Fibroblast of skin of left biceps (primary cell): ENCODE results near the gene MYH13.

ENCODE experiments used
- DNase-seq, 2 experiments: peaks; one replicate each; pipeline ENCODE4 v3.0.0-alpha.2; 2013; ENCODE audit warnings: low read depth in 2 of 2

MYH13 gene

DNA sequence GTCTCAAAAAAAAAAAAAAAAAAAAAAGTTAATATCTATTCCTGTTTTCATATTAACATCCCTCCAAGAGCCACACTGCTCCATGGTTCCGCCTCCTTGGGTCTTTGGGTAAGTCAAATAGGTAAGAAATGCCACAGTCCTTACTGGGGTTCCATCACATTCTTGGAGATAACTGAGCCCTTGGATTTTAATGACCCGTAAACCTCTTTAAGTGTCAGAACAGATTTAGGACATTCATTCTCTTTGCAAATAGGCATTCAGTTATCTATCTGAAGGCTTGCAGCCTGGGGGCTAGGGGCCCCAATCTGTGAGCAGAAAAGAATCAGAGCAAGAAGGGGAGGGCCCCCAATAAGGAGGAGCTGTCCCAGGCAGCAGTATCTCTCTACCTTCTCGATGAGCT, 28.0 kb downstream of the MYH13 start:
- no peak for DNase-seq

DNA sequence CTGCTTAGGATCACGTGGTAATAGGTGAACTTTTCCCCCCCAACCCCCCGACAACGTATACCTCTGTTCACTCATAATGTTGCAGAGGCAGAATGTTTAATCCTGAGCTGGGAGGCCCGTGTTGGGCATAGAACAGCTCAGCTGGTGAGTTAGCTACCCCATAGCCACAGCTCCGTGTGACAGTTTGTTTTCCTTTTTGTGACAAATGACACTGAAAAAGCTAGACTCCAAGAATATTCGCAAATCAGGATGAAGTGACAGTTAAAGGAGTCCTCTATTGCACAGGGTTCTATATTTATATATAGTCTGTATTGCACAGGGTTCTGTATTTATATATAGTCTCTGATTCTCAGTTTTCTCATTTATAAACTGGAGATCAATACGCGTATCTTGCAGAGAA, 33.8 kb downstream of the MYH13 start:
- no peak for DNase-seq

DNA sequence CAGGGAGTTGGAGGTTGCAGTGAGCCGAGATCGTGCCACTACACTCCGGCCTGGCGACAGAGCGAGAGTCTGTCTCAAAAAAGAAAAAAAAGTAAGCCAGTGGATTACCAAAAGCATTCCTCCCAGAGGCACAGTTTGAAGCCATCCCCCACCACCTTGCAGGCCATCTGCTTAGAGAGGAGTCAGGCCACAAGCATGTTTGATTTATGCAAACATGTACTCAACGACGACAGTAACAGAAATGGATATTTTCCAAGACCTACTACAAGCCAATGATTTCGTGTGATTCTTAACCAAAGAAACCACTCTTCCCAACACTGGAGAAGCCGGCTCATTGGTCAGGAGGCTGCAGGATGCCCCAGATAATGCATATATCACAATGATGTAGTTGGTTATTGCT, 34.8 kb downstream of the MYH13 start:
- DNase-seq: peak; percentile 87 to 91

DNA sequence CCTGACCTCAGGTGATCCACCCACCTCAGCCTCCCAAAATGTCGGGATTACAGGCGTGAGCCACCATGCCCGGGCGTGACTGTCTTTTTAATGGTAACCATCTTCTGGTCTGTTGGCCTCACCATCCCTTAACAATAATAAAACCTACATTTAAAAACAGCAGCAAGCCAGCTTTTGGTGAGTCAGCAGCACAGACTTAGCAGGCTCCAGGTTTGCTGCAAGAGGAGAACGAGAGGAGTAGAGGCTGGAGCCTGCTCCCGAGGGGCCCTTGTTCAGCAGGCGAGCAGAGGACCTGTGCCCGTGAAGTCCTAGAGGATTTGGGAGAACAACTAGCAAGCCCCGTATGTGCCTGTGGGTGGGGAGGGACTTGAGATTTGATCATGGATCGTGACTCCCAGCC, 35.7 kb downstream of the MYH13 start:
- DNase-seq: no peak

DNA sequence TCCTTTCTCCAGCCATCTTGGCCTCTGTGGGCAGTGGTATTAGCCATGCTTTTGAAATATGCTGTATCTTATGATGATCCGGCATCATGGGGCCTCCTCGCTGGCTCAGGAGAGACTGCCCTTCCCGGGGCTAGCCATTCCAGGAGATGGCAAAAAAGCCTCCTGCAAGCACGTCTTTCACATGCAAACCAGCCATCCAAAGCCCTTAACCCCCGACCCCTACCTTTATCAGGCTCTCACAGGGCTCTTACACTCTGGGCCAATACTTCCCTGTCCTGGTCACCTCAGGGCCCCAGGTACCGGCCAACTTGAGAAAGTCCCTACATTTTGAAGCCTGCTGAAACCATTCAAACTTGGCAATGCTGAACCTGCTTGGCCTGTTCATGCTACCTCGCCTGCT, 36.4 kb downstream of the MYH13 start:
- no peak for DNase-seq

DNA sequence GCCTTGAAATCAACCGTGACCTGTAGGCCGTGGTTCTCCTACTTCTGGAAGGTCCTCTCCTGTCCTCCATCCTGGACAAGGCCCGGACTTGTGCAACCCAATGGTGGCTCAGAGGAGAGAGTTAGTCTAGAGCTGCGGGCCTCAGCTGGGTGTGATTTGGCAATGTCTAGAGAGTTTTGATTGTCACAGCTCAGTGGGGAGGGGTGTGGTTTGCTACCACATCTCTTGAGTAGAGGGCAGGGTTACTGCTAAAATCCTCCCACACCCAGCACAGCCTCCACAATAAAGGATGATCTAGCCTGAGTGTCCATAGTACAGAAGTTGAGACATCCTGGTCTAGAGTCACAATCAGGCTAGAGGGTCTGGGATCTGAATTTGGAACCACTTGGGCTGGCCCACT, 40.3 kb downstream of the MYH13 start:
- DNase-seq: no peak

DNA sequence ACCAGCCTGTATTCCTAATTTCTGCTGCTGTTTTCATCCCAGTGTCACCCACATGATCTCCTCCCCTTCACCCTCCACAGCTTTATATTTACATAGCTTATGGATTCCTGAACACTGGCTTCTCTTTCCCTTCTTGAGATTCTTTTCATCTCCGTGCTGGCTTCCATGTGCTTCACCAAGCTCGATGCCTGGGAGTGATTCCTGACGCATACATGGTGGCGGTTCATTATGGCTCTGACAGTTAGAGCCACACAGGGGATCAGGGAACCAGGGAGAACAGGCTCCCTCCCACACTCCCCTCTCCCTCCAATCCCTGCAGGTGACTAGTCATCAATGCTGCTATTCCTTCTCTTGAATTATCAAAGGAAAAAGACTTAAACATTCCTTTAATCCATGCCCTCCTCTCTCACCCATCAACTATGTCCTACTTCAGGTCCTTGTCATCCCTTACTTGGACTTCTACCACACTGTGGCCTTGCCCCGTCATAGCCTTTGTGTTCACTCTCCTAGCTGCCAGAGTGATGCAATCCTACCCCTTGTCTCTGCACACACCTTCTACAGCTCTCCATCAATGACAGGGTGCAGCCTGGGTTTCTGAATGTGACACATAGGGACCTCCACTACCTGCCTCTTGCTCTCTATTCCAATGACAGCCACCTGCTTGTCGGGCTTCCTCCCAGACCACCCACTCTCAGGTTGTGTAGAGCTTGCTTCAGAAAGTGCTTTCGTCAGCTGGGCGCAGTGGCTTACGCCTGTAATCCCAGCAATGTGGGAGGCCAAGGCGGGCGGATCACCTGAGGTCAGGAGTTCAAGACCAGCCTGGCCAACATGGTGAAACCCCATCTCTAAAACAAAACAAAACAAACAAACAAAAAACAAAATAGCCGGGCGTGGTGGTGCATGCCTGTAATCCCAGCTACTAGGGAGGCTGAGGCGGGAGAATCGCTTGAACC, 43.6 kb downstream of the MYH13 start:
- DNase-seq: no peak

DNA sequence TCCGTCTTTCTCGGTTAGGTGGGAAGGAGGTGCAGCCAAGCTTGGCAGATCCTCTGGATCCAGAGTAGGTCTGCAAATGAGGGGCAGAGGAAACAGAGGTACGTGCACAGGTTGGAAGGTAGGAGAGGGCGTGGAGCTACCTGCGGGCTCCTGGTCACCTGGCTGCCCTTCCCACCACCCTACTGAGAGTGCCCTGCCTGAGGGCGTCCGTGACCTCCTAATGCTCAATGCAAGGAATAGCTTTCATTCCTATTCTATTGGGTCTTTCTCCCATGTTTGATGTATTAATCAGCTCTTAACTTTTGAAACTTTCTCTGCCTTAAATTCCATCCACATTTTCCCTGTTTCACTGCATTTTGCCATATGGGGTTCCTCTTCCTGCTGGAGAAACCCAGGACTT, 44.6 kb downstream of the MYH13 start:
- no peak for DNase-seq

DNA sequence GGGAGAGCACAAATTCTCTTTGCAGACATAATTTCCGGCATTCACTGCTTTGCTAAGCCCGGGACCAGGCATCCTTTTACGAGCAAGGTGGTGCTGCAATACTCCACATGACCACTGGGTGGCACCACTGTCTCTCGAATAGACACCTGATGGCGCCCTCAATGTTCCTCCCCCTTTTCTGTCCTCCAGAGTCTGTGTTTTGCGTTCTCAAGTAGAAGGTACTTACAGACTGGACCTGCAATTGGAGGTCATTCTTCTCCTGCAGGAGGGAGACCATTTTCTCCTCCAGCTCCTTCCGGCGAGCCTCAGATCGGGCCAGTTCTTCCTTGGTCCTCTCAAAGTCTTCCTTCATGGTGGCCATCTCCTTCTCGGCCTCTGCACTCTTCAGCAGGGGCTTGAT, 45.2 kb downstream of the MYH13 start:
- peak; percentile 53 for DNase-seq

DNA sequence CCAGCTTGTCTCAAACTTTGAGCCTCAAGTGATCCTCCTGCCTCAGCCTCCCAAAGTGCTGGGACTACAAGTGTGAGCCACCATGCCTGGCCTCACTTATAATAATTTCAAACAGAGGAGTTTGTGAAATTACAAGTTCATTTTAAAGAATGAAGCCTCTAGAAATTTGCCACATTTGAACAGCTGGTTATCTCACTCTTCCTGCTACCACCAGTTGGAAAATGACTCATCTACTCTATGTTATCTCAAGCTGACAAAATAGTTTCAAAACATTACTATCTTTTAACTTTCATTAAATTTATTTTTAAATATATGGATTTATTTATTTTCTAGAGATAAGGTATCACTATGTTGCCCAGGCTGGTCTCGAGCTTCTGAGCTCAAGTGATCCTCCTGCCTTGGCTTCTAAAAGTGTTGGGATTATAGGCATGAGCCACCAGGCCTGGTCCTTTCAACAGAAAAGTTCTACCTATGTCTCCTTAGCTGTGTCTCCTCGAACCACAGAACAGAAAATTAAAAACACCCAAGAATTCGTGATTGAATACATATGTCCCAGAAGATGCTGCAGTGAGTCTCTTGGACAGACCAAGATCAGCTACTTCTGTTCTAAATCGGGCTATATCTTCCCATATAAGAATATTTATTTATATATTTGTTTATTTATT, 47.6 kb downstream of the MYH13 start:
- no peak for DNase-seq

DNA sequence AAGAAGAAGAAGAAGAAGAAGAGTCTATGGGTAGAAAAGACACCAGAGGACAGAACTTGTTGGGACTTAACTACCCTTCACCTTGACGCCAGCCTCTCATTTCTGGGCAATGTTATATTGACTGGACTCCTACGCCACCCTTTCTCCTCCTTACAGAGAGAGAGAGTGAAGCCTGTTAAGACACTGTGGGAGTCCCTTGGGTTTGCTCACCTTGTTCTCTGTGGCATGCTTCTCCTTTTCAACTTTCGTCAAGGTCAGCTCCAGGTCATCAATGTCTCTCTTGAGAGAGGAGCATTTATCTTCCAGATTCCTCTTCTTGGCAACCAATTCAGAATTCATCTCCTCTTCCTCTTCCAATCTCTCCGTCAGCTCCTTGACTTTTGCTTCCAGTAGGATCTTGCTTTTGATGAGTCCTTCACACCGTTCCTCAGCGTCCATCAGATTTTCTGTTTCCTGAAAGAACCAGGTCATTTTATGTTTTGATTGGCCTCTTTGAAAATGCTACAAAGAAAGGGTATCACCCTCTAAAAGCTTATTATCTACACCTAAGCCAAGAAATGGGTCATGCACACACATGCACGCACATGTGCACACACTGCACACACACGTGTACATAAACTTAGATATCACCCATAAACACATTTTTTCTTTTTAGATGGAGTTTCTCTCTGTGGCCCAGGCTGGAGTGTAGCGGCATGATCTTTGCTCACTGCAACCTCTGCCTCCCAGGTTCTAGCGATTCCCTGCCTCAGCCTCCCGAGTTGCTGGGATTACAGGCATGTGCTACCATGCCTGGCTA, 48.8 kb downstream of the MYH13 start:
- DNase-seq: no peak

DNA sequence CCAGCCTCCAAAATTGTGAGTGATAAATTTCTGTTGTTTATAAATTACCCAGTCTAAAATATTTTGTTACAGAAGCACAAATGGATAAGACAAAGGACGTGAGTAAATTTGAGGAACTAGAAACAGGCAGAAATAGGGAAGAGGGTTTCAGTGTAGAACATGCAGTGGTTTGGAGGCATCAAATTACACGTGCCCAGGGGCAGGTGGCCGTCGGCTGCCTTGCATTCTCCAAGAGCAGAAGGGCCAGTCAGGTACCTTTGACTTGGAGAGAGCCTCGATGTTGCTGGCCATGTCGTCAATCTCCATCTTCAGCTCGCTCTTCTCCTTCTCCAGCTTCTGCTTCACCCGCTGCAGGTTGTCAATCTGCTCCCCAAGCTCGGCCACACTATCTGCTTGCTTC, 54.3 kb downstream of the MYH13 start:
- DNase-seq: no peak

DNA sequence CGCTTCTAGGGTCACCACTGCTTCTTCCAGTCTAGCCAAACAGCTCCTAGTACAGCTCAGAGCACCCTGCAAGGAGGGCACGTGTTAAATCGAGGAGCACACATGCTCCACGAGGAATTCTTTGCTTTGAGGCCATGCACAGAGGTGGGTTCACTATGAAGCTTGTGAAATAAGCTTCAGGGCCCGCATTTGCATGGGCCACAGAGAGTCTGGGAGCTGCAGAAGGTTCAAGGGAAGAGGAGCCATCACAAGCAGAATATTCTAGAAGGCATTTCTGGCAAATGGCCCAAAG, 55.3 kb downstream of the MYH13 start:
- no peak for DNase-seq

DNA sequence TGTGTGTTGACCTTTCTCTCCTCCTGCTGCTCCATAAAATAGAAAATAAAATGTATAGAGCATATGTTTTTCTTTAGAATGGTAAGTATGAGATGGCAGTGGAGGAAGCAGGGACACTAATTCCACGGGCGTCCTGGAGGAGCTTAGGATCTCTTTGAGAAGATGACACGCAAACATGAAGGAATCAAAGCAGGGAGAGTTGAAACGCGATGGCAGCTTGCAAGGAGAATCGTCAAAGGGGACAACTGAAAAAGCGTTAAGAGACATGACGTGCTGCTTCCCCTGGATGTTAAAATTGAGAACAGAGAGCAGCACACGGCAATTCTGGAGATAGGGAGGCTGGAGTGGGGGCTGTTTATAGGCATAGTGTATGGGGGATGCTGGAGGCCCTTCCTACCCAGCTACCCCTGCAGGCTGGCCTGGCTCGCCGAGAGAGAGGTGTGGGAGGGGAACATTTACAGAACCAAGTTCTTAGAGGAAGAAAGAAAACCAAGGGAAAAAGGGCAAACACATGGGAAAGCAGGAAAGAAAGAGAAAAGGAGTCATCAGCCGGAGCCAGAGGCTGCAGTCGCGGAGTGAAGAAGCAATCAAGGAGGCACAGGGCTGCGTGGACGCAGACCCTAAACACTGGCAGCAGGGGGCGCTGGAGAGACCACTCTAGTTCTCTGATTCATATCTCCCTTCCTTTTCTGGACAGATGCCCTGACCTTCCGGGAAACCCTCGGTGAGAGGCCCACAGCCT, 55.8 kb downstream of the MYH13 start:
- DNase-seq: peak; percentile 36 to 41

DNA sequence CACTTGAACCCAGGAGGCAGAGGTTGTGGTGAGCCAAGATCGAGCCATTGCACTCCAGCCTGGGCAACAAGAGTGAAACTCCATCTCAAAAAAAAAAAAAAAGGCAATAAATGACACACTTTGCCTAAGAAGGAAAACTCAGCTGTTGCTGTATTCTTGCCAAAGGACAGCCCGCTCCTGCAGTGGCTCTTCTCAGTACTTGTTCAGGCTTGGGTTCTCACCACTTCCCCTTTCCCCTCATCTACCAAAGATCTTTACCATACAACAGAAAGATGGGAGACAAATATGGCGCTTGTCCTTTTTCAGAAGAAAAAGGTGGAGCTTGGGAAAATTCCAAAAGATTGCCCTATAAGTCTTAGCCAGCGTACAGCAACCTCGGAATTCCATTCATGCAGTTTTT, 58.5 kb downstream of the MYH13 start:
- no peak for DNase-seq

DNA sequence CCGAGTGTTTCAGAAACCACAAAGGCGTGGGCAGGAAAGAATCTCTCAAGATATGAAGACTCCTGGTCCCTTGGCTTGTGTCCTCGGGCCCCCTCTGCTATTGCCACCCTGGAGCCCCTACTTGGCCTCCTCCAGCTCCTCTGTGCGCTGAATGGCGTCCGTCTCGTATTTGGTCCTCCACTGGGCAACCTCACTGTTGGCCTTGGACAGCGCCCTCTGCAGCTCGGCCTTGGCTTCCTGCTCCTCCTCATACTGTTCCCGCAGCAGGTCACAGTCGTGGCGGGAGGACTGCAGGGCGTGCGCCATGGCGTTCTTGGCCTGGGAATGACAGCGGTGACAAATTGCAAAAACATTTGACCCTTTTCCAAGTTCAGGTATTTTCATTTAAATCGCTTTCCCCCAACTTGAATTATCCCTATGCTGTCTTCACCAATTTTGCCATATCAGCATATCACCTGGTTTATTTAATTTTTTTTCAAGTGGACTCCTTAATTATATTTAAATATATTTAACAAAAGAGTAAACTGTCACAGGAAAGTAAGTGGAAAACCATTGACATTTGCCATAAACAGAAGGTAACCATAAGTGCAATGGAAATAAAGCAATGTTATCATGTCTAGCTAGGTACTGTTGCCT, 59.7 kb downstream of the MYH13 start:
- DNase-seq: no peak

DNA sequence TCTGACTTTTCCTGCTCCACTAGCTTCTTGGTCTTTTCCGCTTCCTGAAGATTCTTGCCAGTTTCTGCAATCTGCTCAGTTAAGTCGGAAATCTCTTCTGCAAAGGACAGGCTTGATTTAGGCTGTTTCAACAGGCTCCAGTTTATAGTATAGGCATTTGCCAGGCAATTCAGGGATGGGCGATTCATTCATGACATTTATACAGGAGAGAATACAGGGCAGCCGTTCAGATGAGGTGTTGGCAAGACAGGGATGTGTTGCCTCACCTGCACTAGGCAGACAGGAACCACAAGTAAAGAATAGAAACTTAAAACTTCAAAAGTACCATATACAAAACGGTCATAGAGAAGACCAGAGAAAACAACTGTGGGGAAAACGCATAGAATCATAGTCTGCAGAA, 61.7 kb downstream of the MYH13 start:
- DNase-seq: no peak

DNA sequence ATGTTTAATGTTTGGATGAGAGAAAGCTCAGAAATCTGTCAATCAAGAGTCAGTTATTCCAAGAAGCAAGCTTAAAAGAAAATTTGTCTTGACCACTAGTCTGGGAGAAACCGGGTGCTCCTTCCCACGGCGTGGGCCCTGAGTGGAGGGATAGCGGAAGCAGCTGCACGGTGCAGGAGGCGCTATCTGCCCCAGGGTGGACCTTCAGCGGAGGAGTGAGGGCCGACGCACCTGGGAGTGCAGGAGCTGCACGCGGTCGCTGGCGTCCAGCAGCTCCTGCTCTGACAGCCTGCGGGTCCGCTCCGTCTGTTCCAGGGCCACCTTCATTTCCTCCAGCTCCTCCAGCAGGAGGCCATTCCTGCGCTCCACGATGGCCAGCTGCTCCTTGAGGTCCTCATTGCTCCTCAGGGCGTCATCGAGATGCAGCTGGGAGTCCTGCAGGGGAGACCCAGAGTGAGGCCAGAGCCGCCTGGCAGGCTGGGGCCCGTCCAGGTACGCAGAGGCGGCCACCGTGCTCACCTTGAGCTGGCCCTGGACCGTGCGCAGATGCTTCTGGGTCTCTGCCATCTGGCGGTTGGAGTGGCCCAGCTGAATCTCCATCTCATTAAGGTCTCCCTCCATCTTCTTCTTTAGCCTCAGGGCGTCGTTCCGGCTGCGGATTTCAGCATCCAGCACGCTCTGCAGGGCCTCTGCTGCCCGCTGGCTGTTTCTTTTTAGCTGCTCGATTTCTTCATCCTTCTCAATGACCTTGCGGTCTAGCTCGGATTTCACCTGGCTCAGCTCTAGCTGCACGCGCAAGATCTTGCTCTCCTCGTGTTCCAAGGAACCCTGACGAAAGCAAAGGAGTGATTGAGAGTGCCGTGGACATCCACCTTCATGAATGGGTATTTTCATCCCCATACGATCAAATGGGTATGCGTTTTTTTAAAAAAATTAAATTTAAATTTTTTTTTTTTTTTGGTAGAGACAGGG, 63.5 kb downstream of the MYH13 start:
- no peak for DNase-seq

DNA sequence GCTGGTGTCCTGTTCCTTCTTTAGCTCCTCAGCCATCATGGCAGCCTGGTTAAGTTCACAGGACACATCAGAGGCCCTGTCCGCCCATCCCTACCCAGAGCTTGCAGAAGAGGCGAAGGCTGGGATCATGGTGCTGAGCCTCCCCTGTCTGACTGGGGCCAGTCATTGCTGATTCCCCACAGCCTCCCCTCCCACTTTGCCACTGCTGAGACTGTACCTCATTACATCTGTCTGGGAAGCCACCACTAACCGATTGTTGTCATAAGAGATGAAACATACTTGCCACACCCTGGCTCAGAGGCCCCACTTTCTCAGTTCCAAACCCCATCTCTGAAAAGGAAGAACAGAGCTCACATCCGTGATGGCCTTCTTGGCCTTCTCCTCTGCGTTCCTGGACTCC, 66.2 kb downstream of the MYH13 start:
- DNase-seq: no peak

DNA sequence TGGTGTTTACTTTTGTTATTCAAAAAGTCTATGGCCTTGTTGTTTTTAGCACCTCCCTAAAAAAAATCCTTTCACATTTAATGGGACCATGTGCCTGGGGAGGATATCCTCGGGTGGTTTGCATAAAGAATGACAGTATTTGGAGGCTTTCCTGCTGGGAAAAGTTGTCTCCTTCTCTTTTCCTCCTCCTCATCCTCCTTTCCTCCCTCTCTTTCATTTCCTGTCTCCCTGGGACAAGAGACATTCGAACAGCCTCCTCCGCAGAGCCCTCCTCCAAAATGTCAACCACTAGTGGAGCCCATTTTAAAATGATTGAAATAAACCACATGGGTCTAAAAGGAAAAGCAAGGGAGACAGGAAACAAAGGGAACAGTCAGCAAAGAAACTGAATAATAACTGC, 67.4 kb downstream of the MYH13 start:
- DNase-seq: no peak
